GM18502 (cell line): ENCODE results near the gene TNFRSF1A.
A peak's percentile ranks its signal among the peaks of the same experiment; 100 is the strongest.
"Not testable (repeated sequence)": the region's sequence is repeated elsewhere in the genome, so short reads cannot be mapped to it uniquely, and the experiment has no call there.

Experiments
- ATAC-seq: cut with Tn5 transposase; IDR thresholded peaks from one replicate; pipeline ENCODE4 v1.9.1; 2021; ENCODE audit warnings: mild to moderate bottlenecking; ENCODE audit not compliant: unreplicated experiment, poor library complexity

The TNFRSF1A gene

DNA sequence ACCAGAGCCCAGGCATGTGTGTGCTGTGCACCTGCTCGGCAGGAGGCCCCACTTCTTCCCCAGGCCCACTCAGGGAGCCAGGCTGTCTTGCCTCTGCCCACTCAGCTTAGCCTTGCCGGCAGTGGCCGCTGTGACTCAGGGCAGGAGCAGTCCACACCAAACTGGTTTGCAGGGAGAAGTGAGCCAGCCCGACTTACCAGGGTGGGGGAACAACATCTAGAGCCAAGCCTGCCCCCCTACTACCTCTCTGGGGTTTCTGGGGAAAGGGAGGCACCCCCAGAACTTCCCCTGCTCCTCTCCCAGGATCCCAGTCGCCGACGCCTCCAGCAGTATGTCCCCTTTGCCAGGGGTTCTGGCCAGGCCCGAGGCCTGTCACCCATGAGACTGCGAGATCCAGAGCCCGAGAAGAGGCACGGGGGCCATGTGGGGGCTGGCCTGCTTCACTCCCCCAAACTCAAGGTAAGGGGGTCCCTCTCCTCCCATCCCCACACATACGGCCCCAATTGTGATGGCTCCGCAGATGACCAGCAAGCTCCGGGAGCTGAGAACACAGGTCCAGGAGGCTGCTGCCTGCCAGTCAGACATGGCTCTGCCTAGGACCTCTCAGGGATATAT is 28.4 kb downstream of the TNFRSF1A start:
- no peak for ATAC-seq

DNA sequence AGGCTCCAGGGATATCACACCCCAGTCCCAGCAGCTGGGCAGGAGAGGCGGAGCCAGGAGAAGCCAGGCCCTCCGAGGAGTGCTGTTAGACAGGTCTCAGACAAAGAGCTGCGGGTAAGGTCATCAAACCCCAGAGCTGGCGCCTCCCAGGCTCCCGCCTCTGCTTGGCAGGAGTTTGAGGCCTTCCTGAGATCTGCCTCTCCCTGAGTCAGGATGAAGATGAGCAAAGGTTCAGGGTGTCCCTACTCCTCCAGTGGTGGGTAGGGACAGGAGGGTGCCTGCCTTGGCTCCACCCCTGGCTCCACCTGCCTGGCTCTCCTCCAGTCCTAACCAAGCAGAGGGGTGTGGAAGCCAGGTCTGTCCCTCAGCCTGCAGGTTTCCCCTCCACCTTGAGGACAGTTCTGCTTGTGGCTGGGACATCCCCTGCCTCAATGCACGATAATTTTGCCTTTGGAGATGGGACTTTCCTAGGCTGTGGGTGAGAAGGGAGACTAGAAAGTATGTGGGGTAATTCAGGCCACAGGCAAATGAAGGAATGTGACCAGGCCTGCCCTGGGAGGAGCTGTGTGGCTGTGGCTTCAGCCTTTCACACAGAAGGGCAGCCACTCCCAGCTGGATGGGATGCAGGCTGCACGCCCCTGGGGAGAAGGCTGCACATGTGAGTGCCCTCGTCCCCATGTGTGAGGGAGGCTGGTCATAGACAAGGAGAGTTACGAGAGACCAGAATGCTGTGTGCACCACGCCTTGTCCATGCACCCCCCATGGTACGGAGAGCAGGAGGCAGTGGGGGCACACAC is 29.1 kb downstream of the TNFRSF1A start:
- ATAC-seq = peak; percentile 67

DNA sequence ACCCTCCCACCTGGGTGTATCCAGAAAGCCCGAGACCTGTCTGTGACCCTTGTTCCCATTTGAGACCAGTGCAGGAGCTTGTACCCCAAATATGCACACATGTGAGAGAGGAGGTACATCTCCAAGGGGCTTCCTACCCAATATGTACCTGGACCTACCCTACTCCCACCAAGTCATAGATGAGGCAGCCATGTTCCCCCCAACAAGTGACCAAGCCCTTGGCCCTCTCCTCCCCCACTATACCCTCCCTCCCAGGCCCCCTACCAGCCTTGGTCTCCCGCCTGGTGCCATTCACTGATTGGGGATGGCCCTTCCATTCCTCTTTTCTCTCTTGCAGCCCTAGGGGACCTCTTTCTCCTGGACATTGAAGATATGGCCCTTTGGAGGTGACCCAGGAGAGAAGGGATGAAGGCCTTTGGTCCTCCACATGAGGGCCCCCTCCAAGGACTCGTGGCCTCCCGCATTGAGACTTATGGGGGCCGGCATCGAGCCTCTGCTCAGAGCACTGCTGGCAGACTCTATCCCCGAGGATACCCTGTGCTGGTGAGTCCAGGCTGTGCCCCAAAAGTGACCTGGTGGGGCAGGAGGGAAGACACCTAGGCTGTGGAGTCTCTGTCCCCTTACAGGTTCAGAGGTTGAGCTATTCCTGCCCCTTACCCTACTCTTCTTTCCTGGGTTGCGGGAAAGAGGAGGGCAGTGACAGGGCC is 29.9 kb downstream of the TNFRSF1A start:
- no peak for ATAC-seq

GRCh38 chr12:6310771-6311610 is 30.9 kb downstream of the TNFRSF1A start:
- ATAC-seq = no peak

DNA sequence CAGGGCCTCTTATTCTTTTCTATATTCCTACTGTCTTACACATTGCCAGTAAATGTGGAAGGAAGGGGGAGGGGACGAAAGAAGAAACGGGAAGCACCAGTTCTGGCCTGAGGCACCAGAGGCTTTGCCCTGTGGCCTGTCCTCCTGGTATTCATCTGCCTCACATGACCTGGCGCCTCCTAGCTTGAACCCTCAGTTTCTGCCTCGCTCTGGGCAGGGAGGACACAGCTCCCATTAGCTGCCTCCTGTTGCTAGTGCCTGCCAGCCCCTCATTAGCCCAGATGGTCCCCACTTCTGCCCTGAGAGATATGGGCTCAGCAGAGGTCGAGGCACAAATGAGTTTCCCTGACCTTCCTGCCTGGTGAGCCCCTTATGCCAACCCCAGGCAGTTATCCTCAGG is 34.3 kb downstream of the TNFRSF1A start:
- ATAC-seq = no peak

DNA sequence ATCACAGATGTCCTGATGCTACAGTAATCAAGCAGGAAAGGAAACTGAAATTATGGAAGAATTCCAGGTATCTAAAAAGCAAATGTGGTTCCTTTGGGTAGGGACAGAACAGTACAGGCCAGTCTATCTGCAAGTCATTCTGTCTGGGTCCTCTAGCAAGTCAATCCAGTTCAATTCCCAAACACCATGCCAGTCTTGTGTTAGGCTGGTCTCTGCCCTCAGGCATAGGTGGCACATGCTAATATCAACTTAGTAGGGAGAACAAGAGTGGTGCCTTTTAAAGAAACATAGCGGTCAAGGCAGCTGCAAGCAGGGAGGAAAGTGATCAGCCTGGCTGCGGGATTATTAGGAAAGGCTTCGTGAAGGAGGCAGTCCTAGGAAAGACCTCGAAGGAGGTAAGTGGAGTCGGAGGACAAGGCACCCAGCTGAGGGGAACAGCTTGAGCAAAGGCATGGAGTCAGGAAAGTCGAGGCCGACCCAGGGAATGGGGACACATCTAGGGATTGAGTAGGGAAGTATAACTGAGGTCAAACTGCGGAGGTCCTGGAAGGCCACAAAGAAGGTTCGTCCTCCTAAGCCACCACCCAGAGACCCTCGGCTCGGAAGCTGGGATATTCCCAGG is 35.2 kb downstream of the TNFRSF1A start:
- ATAC-seq = no peak

GRCh38 chr12:6306151-6306550 is 35.7 kb downstream of the TNFRSF1A start:
- no peak for ATAC-seq

- no peak for ATAC-seq
These were observed 38.8 kb downstream of the TNFRSF1A start for GRCh38 chr12:6303071-6303470.

DNA sequence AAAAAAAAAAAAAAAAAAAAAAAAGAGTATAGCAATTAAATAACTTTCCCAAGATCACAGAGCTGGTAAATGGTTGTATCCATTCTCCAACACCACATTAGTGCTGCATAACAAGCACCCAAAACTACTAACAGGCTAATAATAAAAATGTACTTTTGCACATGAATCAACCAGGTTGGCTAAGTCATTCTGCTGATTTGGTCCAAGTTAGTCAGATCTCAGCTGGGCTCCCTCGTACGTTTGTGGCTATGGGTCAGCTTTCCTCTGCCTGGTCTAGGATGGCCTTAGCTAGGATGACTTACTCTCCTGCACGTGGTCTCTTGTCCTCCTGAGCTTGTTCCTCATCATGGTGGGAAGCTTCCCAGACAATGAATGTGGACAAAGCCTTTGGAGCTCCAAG is 39.3 kb downstream of the TNFRSF1A start:
- ATAC-seq = no peak

GRCh38 chr12:6301721-6302120 is 40.2 kb downstream of the TNFRSF1A start:
- no peak for ATAC-seq

- no peak for ATAC-seq
These were observed 44.7 kb downstream of the TNFRSF1A start for GRCh38 chr12:6297170-6297569.

DNA sequence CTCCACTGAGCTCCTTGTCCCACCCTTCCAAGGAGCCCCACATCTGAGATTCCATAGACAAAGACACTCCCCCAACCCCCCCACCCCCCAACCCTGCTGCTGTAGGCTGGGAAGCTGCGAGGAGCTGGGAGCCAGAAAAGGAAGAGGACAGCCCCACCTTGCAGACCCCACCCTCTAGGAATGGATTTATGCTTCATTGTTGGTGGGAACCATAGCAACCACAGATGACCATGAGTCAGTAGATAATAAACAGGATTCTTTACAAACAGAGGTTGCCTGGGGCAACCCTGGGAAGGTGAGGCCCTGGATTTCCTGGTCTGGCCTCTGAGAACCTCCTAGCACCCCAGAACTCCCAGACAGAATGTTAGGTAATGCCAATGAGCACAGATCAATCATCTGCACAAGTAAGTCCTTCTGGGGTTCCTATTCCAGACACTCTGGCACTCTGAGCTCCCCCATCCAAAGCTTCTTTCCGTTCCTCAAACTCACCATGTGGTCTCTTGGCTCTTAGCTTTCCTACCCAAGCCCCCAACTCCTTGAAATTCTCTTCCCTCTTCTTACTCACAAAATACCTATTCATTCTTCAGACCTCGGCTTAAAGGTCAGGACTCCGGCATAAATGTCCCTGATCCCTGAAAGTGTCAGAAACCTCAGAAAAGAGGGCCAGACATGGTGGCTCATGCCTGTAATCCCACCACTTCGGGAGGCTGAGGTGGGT is 46.6 kb downstream of the TNFRSF1A start:
- ATAC-seq = no peak

DNA sequence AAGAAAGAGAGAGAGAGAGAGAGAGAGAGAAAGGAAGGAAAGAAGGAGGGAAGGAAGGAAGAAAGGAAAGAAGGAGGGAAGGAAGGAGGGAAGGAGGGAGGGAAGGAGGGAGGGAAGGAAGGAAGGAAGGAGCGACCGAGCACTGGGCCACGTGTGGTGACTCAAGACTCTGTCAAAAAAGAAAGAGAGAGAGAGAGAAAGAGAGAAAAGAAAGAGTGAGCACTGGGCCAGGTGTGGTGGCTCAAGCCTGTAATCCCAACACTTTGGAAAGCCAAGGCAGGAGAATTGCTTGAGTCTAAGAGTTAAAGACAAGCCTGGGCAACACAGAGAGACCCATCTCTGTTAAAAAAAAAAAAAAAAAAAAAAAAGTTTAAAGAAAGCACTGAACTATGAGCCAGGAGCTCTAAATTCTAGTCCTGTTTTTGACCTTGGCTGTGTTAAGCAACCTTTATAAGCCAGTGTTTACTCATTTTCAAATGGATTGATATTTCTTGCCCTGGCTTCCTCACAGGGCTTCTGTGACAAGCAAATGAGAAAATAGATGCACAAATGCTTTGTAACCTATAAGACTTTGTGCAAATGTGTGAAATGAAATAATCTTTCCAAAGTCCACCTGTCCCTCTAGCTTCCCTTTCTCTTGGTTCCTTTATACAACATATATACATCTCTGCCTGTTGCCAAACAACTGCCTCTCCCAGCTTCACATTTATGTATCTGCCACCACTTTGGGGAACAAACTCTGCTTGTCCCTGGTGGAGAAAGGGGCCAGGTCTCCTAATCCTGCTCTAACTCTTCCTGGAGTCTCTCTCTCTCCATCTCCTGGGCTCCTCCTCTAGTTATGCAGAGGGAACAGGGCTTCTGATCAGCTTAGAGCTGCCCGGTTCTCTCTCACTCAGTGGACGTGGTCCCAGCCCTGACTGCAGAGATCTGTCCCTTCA is 47.5 kb downstream of the TNFRSF1A start:
- no peak for ATAC-seq

- ATAC-seq = no peak
These were observed 49.3 kb downstream of the TNFRSF1A start for GRCh38 chr12:6292606-6293005.

DNA sequence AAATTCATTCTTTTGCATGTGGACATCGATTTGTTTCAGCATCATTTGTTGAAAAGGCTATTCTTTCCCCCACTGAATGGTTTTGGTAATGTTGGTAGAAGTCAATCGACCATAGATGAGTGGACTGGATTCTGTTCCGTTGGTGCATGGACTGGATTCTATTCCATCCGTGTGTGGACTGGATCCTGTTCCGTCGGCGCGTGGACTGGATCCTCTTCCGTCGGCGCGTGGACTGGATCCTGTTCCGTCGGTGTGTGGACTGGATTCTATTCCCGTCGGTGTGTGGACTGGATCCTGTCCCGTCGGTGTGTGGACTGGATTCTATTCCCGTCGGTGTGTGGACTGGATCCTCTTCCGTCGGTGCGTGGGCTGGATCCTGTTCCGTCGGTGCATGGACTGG is 52.0 kb downstream of the TNFRSF1A start:
- ATAC-seq = not testable (repeated sequence)

DNA sequence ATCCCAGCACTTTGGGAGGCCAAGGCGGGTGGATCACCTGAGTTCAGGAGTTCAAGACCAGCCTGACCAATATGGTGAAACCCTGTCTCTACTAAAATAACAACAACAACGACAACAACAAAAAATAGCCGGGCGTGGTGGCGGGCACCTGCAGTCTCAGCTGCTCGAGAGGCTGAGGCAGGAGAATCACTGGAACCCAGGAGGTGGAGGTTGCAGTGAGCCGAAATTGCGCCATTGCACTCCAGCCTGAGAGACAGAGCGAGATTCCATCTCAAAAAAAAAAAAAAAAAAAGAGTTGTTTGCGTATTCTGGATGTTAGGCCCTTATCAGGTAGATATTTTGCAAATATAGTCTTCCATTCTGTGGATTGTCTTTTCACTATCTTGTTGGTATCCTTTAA is 52.8 kb downstream of the TNFRSF1A start:
- not testable (repeated sequence) for ATAC-seq

DNA sequence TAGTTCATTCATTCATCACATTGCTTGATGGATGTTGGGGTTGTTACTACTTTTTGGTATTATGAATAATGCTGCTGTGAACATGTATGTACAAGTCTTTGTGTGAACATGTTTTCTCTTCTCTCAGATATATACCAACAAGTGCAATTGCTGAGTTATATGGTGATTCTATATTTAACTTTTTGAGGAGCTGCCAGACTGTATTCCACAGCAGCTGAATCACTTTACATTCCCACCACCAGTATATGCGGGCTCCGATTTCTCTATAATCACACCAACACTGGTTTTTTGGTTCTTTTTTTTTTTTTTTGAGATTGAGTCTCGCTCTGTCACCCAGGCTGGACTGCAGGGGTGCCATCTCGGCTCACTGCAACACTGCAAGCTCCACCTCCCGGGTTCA is 53.6 kb downstream of the TNFRSF1A start:
- ATAC-seq = no peak

GRCh38 chr12:6285532-6286306 is 56.2 kb downstream of the TNFRSF1A start:
- no peak for ATAC-seq
